ENCODE data around the gene FGB. TPM values are rescaled to one million over a fixed set of nuclear protein-coding genes. Genes with fewer than 3 reads are reported as not detected.

Gene FGB
- total and polyA plus RNA-seq, 2 of the 13 experiments (the other 11 are each of a cell fraction or from before 2014, with no cell fraction given), result 226 to 784 TPM

DNA sequence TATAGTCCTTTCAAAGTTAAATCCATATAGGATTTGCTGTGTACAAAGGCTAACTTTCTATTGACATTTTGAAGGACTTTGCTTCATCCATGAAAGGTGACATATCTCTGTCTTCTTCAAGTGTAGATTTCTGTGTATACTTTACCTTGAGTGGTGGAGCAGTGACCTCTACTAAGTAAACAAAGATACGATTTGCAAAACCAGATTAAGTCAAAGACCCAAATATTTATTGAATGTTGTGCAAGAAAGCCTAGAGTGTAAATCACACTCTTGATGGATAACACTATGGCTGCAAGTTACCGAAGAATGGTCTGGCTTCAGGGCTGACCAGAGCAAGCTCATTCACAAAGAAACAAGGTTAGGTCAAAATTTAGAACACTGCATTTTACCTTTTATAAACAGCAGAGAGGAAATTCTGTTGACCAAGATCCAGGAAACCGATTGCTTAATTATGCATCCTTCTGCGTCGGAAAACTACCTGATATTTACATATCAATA is 55.1 kb downstream of the FGB start (continued):
- TF ChIP-seq, protein P1, sequence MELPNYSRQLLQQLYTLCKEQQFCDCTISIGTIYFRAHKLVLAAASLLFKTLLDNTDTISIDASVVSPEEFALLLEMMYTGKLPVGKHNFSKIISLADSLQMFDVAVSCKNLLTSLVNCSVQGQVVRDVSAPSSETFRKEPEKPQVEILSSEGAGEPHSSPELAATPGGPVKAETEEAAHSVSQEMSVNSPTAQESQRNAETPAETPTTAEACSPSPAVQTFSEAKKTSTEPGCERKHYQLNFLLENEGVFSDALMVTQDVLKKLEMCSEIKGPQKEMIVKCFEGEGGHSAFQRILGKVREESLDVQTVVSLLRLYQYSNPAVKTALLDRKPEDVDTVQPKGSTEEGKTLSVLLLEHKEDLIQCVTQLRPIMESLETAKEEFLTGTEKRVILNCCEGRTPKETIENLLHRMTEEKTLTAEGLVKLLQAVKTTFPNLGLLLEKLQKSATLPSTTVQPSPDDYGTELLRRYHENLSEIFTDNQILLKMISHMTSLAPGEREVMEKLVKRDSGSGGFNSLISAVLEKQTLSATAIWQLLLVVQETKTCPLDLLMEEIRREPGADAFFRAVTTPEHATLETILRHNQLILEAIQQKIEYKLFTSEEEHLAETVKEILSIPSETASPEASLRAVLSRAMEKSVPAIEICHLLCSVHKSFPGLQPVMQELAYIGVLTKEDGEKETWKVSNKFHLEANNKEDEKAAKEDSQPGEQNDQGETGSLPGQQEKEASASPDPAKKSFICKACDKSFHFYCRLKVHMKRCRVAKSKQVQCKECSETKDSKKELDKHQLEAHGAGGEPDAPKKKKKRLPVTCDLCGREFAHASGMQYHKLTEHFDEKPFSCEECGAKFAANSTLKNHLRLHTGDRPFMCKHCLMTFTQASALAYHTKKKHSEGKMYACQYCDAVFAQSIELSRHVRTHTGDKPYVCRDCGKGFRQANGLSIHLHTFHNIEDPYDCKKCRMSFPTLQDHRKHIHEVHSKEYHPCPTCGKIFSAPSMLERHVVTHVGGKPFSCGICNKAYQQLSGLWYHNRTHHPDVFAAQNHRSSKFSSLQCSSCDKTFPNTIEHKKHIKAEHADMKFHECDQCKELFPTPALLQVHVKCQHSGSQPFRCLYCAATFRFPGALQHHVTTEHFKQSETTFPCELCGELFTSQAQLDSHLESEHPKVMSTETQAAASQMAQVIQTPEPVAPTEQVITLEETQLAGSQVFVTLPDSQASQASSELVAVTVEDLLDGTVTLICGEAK (IDR thresholded peaks at IDR 0.05), result no peak
- TF ChIP-seq, protein P1 (CRISPR knock-in tag; IDR thresholded peaks at IDR 0.05), result no peak; the same call in 1 of the 2 replicates
- TF ChIP-seq SNAI1 (CRISPR knock-in tag; IDR thresholded peaks at IDR 0.05; ENCODE audit: borderline replicate concordance) (no peak), EP300 (IDR thresholded peaks at IDR 0.05; ENCODE audit: low read depth in 2 of 2, low read length in 2 of 2) (peak; percentile 99 to 100), EP300 (CRISPR knock-in tag; IDR thresholded peaks at IDR 0.05; ENCODE audit: borderline replicate concordance) (peak; percentile 100), KLF15 (CRISPR knock-in tag; IDR thresholded peaks at IDR 0.05; ENCODE audit: borderline replicate concordance) (no peak), ZFP41 (CRISPR knock-in tag; IDR thresholded peaks at IDR 0.05; ENCODE audit: borderline replicate concordance) (no peak), MBD4 (IDR thresholded peaks at IDR 0.05; ENCODE audit: borderline replicate concordance, low read length) (peak; percentile 99), MNT (IDR thresholded peaks at IDR 0.05) (no peak), SATB2 (CRISPR knock-in tag; IDR thresholded peaks at IDR 0.05) (peak; percentile 70; the same call in 1 of the 2 replicates), MXD4 (CRISPR knock-in tag; IDR thresholded peaks at IDR 0.05) (peak; percentile 71; the same call in 1 of the 2 replicates), IRX3 (CRISPR knock-in tag; IDR thresholded peaks at IDR 0.05; ENCODE audit: borderline replicate concordance, low read depth) (no peak)
- TF ChIP-seq, protein P2, sequence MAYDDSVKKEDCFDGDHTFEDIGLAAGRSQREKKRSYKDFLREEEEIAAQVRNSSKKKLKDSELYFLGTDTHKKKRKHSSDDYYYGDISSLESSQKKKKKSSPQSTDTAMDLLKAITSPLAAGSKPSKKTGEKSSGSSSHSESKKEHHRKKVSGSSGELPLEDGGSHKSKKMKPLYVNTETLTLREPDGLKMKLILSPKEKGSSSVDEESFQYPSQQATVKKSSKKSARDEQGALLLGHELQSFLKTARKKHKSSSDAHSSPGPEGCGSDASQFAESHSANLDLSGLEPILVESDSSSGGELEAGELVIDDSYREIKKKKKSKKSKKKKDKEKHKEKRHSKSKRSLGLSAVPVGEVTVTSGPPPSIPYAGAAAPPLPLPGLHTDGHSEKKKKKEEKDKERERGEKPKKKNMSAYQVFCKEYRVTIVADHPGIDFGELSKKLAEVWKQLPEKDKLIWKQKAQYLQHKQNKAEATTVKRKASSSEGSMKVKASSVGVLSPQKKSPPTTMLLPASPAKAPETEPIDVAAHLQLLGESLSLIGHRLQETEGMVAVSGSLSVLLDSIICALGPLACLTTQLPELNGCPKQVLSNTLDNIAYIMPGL (CRISPR knock-in tag; IDR thresholded peaks at IDR 0.05; ENCODE audit: borderline replicate concordance in 1 of 2, low read depth in 1 of 2), result peak in 1 of 2 experiments; percentile 28; a peak in 2 of 4 replicates
